HG03457 (cell line): ENCODE results near the gene OR2W1.

Source experiments
- ATAC-seq: cut with Tn5 transposase; IDR thresholded peaks from one replicate; pipeline ENCODE4 v1.9.1; 2021; ENCODE audit warnings: moderate number of reproducible peaks; ENCODE audit not compliant: unreplicated experiment

The OR2W1 gene

GRCh38 chr6:29045075-29045474, at the start of gene OR2W1:
OR2W1 (minus strand) TSS chr6:29045175; CDS start chr6:29045175, 0 bp downstream.
- no peak for ATAC-seq

DNA sequence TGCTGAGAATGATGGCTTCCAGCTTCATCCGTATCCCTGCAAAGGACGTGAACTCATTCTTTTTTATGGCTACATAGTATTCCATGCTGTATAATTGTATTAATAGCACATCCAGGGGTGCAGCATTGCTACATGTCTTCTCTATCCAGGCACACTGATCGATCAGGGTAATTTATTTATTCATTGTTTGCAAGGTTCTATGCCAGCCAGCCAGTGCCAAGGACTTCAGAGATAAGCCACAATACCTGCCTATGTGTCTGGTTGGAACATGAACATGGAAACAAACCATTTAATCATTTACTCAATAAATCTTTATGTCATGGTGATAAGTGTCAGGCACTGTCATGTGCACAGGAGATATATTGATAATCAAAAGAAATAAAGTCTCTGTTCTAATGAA, 48.0 kb upstream of the OR2W1 start:
- no peak for ATAC-seq

GRCh38 chr6:29087213-29087612, 42.2 kb upstream of the OR2W1 start, which contains the start of gene OR2B3:
OR2B3 (minus strand) TSS chr6:29087313; CDS start chr6:29087248, 65 bp downstream.
- no peak for ATAC-seq

- ATAC-seq = no peak
Observed at GRCh38 chr6:29082457-29082856, 37.5 kb upstream of the OR2W1 start.

DNA sequence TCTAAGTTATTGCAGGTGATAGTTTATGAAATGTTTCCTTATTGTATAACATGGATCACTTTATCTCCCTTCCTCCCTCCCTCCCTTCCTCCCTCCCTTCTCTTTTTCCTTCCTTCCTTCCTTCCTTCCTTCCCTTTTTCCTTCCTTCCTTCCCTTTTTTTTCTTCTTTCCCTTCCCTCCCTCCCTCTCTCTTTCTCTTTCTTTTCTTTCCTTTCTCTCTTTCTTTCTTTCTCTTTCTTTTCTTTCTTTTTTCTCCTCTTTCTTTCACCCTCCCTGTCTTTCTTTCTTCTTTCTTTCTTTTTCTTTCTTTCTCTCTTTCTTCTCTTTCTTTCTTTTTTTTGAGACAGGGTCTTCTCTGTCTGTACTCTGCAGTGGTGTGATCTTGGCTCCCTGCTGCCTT, 36.3 kb upstream of the OR2W1 start:
- ATAC-seq = no peak

GRCh38 chr6:29079203-29079602, 34.2 kb upstream of the OR2W1 start:
- no peak for ATAC-seq

DNA sequence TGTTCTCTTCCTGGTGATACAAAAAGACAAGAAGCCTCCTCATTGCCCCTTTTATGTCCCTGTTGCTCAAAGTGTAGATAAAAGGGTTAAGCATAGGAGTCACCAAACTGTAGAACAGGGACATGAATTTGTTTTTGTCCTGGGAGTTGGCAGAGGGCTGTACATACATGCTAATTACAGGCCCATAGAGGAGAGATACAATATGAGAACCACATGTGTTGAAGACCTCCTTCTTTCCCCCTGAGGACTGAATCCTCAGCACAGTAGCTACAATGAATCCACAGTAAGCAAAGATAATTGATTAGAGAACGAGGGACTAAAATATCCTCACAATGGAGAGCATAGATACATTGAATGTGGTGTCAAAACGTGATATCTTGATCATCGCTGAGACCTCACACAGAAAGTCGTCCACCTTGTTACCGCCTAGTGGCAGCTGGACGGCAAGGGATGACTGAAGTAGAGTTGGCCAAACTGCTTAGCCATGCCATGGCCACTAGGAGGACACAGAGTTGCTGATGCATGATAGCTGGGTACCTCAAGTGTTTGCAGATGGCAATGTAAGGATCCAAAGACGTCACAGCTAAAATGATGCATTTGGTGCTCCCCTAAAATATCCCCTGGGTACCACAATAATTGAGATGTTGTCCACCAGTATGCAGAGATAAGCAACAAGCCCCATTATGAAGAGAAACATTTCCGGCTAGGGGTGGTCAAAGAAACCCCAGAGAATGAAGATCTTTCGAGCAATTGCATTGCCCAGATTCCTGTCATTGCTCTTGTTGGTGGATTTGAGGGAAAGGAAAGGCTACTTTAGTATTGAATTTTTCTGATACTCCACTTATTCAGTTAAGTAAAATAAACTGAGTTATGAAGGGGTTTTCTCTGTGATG, 27.1 kb upstream of the OR2W1 start:
- no peak for ATAC-seq

DNA sequence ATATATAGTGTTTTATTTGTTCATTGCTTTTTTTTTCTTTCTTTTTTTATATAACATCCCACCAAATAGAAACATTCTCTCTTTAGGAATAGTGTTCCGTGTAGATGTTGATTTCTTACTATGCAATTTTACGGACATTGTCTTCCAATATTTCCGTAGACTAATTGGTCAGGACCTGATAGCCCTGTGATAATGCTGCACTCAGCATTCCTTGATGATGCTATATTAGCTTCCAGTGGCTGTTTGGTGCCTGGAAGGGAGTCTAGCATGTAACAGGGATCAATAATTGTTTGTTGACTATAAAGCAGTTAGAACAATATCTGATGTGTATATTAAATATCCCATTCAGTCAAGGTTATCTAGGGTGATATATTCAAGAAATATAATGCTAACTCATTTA, 6.7 kb upstream of the OR2W1 start:
- ATAC-seq = no peak

GRCh38 chr6:29035951-29036350, 9.0 kb downstream of the OR2W1 start:
- ATAC-seq = no peak

- ATAC-seq = no peak
Observed at GRCh38 chr6:29028821-29029220, 16.2 kb downstream of the OR2W1 start.

DNA sequence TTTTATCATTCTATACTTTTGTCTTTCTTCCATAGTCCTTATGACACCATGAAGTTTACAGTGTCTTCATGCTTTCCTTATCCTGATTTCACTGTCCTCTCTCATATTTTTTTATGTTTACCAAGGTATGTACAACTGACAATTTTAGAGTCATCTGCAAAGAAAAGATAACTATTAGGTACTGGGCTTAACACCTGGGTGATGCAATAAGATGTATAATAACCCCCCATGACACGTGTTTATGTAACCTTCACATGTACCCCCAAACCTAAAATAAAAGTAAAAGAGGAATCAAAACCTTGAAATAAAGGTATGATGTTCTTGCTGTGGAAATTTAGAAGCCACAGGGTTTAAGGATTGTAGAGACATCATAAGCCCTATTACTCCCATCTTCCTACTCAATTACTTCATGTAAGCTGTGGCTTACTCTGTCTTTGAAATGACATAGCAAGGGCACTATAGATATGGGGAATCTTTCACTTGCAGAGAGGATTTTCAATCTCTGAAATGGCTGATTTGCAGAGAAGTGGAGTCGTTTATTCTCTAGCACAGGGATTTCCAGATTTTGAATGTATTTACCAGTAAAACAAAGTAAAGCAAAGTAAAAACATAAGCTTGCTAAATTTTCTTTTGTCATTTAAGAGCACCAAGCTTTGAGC, 18.9 kb downstream of the OR2W1 start:
- ATAC-seq = no peak

GRCh38 chr6:29021434-29021833, 23.5 kb downstream of the OR2W1 start:
- no peak for ATAC-seq

DNA sequence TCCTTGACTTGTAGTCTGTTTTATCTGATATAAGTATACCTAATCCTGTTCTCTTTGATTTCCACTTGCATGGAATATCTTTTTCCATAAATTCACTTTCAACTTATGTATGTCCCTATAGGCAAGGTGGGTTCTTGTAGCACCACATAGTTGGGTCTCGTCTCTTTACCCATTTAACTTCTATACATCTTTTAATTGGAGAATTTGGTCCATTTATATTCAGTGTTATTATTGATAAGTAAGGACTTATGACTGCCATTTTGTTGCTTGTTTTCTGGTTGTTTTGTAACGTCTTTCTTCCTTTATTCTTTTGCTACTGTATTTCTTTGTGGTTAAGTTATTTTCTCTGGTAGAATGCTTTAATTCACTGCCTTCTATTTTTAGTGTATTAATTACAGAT, 25.3 kb downstream of the OR2W1 start:
- ATAC-seq = no peak

DNA sequence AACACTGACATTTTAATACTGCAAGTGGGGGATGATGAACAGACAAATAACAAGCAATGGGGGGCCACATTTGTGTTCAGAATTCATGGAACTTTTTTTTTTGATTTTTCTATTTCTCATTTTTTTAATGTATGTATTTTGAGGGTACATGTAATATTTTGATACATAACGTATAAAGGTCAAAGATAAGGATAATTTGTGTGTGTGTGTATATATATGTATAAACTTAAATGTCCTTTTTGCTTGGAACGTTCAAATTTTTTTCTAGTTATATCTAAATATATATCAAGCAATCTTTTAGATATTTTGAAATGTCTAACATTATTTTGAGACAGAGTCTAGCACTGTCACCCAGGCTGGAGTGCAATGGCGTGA, 27.6 kb downstream of the OR2W1 start:
- no peak for ATAC-seq

DNA sequence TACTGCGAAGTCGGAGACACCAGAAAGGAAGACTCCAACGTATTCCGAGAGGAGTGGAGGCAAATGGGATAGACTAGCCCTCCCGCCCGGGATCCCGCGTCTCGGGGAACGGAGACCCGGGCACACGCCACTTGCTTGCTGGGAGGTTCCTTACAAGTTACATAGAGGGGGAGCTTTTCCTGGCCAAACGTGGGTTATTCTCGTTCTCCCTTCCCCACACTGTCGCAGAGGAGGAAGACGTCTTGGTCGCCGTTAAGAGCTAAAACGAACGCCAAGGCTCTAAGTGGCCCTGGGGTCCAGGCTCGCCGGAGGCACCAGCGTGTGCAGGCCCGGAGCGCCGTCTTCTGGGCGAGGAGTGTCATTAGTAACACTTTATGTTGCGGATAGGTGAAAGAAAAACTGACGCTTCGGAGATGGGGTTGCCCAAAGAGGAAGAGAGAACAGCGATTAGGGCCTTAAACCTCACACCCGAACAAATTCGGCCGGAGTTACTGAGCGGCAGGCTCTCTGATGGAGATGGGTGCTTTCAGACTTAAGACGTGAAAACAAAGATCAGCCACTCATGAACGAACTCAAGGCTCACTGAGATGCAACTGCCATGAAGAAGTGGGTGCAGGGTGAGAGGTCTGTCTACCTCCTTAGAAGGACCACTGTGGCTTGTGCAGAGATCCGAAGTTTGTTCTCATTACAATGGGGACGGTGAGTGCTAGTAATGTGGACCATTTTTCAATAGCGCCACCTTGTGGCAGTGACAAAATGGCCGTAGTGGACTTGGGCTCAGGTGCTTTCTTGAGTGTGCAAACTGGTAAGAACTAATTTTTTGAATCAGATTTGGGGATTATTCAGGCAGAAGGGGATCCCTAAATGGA, 28.2 kb downstream of the OR2W1 start:
- ATAC-seq = peak; percentile 56

DNA sequence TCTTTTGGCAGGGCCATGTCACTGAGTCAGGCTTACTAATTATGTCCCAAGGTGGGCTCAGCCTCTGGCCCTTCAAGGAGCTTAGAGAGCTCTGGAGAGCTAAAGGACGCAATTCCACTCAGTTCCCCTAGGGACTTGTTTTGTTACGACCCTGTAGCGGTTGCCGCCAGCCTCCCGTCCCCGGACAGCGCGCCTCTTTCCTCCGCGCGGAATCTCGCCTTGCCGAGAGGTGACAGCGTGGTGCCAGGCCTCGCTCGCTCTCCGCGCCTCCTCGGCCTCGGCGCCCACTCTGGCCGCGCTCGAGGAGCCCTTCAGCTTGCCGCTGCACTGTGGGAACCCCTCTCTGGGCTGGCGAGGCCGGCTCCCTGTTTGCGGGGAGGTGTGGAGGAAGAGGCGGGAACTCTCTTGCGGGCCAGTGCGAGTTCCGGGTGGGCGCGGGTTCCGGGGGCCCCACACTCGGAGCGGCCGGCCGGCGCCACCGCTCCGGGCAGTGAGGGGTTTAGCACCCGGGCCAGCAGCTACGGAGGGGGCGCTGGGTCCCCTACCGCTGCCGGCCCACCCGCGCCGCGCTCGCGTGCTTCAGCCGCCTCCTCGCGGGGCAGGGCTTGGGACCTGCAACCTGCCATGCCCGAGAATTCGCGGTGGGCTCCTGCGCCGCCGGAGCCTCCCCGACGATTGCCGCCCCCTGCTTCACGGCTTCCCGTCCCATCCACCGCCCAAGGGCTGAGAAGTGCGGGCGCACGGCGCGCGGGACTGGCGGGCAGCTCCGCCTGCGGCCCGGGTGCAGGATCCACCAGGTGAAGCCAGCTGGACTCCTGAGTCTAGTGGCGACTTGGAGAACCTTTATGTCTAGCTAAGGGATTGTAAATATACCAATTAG, 30.0 kb downstream of the OR2W1 start:
- ATAC-seq = no peak

- ATAC-seq = no peak
Observed at GRCh38 chr6:29011276-29011734, 33.7 kb downstream of the OR2W1 start.

DNA sequence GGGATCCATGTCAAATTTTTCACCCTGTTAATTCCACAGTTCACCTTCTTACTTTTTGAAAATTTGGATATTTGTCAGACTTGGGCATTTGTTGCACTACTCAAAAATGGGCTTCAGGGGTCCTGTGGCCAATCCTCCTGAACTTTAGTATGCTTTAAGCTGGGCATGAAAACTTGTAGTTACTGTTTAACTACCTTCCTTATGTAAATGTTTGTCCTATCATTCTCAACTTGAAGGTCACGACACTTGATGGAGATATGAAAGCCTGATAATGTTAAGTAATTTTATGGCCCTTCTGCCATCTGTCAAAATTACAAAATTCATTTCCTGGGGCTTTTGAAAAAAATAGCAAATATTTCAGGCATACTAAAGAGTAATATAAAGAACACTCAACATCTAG, 35.6 kb downstream of the OR2W1 start:
- no peak for ATAC-seq

- ATAC-seq = no peak
Observed at GRCh38 chr6:29008089-29008488, 36.9 kb downstream of the OR2W1 start.

GRCh38 chr6:29005183-29005885, 39.6 kb downstream of the OR2W1 start, which contains the start of gene ZNF311:
ZNF311 (minus strand) TSS chr6:29005315; CDS start chr6:29003954, 1,361 bp downstream.
- no peak for ATAC-seq
